Esophagus squamous epithelium (tissue), 4 donors: ENCODE measurements around the gene NFU1.

Source experiments
- CTCF ChIP-seq, 6 experiments: fragments of 450-650 bp in 4 of 6; fragments of 200-600 bp in 2 of 6; sonication (generic) in 2 of 6; IDR thresholded peaks; one replicate each; pipeline ENCODE4 v1.5.1; 2016 to 2019; ENCODE audit warnings: antibody characterized with exemption in 6 of 6, mild to moderate bottlenecking in 4 of 6, moderate library complexity in 4 of 6
- POLR2A ChIP-seq, 4 donors: fragments of 450-650 bp; IDR thresholded peaks; one replicate each; pipeline ENCODE4 v1.6.1; 2017; ENCODE audit warnings: antibody characterized with exemption in 4 of 4, mild to moderate bottlenecking in 4 of 4, moderate library complexity in 3 of 4

- TF ChIP-seq CTCF (IDR thresholded peaks at IDR 0.05) (no peak), POLR2A (IDR thresholded peaks at IDR 0.05) (no peak)
Observed at GRCh38 chr2:69382547-69382946, 54.7 kb downstream of the NFU1 start.
